Upper lobe of right lung (tissue), 1 donor: Measurements from ENCODE around the gene PLEKHH3. TPM values are rescaled to one million over a fixed set of nuclear protein-coding genes. Genes with fewer than 3 reads are reported as not detected.
A peak's percentile ranks its signal among the peaks of the same experiment; 100 is the strongest.

Experiments used
- ATAC-seq: fragments of 200-7000 bp; cut with Tn5 transposase; one replicate; pipeline ENCODE4 v1.9.1; 2020; ENCODE audit warnings: mild to moderate bottlenecking, moderate library complexity
- DNase-seq: peaks from one replicate; pipeline ENCODE4 v3.0.0-alpha.2; 2020
- H3K27ac ChIP-seq: fragments of 200-600 bp; one replicate; pipeline ENCODE4 v1.8.0; 2022
- H3K27me3 ChIP-seq: fragments of 200-600 bp; one replicate; pipeline ENCODE4 v1.8.0; 2022; ENCODE audit warnings: mild to moderate bottlenecking
- H3K36me3 ChIP-seq: fragments of 200-600 bp; one replicate; pipeline ENCODE4 v1.8.0; 2022
- H3K4me1 ChIP-seq: fragments of 200-600 bp; one replicate; pipeline ENCODE4 v1.8.0; 2022
- H3K4me3 ChIP-seq: fragments of 200-600 bp; one replicate; pipeline ENCODE4 v1.8.0; 2022; ENCODE audit warnings: mild to moderate bottlenecking
- H3K9me3 ChIP-seq: fragments of 200-600 bp; one replicate; pipeline ENCODE4 v1.8.0; 2022
- intact Hi-C: fragments of 100-400 bp; cut with DNase I; formaldehyde crosslinking; loops from one replicate; pipeline ENCODE4 v1.11.0; 2022
- total RNA-seq: library from RNA; stranded (reverse); fragmentation: NEBNext Ultra II Directional; extraction: Animal tissue kit (Norgen Biotek cat#: 25700); gene quantifications from one replicate; pipeline ENCODE4 v1.2.1, GENCODE V29; 2021
- TF ChIP-seq, protein P1 (sequence below): fragments of 200-600 bp; IDR thresholded peaks from one replicate; pipeline ENCODE4 v1.8.0; 2022; ENCODE audit warnings: antibody characterized with exemption
- donor health status: DM: no; HTN: yes; CAD: no; lungs with severe emphysema.

Gene PLEKHH3
- total RNA-seq, 1 donor from 2014 or later = 26.4 TPM

DNA sequence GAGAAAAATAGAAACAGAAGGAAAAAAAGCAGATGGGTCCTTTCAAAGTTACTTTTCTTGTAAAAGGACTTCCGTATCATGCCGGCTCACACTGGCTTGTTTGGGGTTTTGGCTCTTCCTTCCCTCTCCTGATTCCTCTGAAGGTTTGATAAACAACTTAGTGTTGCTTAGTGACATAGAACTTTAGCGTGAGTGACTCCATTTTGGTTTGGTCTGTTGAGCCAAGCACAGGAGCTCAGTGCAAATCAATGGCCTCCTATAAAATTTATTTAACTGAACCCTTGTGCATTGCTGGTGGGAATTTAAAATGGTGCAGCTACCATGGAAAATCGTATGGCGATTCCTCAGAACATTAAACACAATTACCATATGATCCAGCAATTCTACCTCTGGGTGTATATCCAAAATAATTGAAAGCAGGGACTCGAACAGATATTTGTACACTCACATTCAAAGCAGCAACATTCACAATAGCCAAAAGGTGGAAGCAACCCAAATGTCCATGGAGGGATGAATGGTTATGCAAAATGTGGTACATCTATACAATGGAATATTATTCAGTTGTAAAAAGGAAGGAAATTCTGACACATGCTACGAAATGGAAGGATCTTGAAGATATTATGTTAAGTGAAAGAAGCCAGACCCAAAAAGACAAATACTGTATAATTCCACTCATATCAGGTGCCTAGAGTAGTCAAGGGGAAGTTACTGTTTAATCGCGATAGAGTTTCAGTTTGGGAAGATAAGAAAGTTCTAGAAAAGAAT, 18.8 kb downstream of the PLEKHH3 start:
- H3K27me3 ChIP-seq = no peaks in the 10 kb centered on the region
- H3K4me1 ChIP-seq = peaks cover 20% of the 10 kb centered on the region
- DNase-seq (no peak), ATAC-seq (no peak)
- peaks cover 8% of the 10 kb centered on the region for H3K36me3 ChIP-seq
- H3K9me3 ChIP-seq = no peaks in the 10 kb centered on the region
- TF ChIP-seq, protein P1, sequence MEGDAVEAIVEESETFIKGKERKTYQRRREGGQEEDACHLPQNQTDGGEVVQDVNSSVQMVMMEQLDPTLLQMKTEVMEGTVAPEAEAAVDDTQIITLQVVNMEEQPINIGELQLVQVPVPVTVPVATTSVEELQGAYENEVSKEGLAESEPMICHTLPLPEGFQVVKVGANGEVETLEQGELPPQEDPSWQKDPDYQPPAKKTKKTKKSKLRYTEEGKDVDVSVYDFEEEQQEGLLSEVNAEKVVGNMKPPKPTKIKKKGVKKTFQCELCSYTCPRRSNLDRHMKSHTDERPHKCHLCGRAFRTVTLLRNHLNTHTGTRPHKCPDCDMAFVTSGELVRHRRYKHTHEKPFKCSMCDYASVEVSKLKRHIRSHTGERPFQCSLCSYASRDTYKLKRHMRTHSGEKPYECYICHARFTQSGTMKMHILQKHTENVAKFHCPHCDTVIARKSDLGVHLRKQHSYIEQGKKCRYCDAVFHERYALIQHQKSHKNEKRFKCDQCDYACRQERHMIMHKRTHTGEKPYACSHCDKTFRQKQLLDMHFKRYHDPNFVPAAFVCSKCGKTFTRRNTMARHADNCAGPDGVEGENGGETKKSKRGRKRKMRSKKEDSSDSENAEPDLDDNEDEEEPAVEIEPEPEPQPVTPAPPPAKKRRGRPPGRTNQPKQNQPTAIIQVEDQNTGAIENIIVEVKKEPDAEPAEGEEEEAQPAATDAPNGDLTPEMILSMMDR = no peak
- H3K4me3 ChIP-seq = no peak overlapping the region
- intact Hi-C loops = no loop called here
- no peak overlapping the region for H3K27ac ChIP-seq

GRCh38 chr17:42655528-42655927, 21.3 kb downstream of the PLEKHH3 start:
- intact Hi-C loops = no loop called here
- Histone ChIP-seq H3K4me1 (peaks cover 19% of the 10 kb centered on the region), H3K4me3 (no peak overlapping the region), H3K27ac (no peak overlapping the region), H3K9me3 (no peaks in the 10 kb centered on the region), H3K27me3 (no peaks in the 10 kb centered on the region), H3K36me3 (no peaks in the 10 kb centered on the region)
- DNase-seq = no peak
- no peak for ATAC-seq
- TF ChIP-seq, protein P1 = no peak

GRCh38 chr17:42653179-42654124, 23.3 kb downstream of the PLEKHH3 start:
- no peaks in the 10 kb centered on the region for H3K27me3 ChIP-seq
- intact Hi-C loops = no loop called here
- TF ChIP-seq, protein P1 = no peak
- DNase-seq = no peak
- ATAC-seq = peak; percentile 58
- H3K4me3 ChIP-seq = peak overlapping the region; percentile 36
- no peaks in the 10 kb centered on the region for H3K36me3 ChIP-seq
- peaks cover 10% of the 10 kb centered on the region for H3K4me1 ChIP-seq
- H3K27ac ChIP-seq = peak overlapping the region; percentile 76
- H3K9me3 ChIP-seq = no peaks in the 10 kb centered on the region

DNA sequence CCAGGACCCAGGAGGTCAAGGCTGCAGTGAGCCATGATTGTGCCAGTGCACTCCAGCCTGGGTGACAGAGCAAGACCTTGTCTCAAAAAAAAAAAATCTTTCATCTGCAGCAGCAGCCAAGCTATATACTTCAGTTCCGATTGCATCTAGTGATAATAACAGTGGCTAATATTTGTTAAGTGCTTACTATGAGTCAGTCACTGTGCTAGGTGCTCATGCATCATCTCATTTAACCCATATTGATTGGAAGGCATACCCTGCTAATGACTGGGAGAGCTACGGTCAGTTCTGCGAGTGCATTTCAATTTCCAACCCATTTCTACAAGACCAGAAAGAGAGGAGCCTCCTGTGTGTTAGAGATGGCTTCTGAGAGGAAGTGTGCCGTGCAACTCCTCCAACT, 25.4 kb downstream of the PLEKHH3 start:
- no peaks in the 10 kb centered on the region for H3K27me3 ChIP-seq
- ATAC-seq = no peak
- intact Hi-C loops = no loop called here
- no peaks in the 10 kb centered on the region for H3K36me3 ChIP-seq
- no peak overlapping the region for H3K27ac ChIP-seq
- no peaks in the 10 kb centered on the region for H3K9me3 ChIP-seq
- DNase-seq = no peak
- no peak overlapping the region for H3K4me3 ChIP-seq
- peaks cover 10% of the 10 kb centered on the region for H3K4me1 ChIP-seq
- TF ChIP-seq, protein P1 = no peak

DNA sequence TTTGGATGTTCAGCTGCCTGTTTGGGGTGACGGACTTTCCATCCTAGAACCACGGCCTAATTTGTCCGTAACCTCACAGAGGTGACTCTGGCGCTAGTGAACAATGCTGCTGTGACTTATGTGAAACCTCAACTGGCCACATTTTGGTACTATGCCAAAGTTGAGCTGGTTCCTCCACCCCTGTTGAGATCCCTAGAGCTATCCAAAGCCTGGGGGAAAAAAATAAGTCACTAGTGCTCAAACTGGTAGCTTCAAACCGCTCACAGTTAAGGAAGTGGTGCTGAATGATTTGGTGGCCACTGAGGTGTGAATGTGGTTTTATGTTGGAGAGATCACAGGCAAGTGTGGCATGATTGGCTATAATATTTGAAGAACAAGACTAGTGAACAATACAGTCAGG, 29.0 kb downstream of the PLEKHH3 start:
- Histone ChIP-seq H3K9me3 (no peaks in the 10 kb centered on the region), H3K36me3 (no peaks in the 10 kb centered on the region), H3K4me1 (no peaks in the 10 kb centered on the region), H3K27ac (no peak overlapping the region), H3K4me3 (no peak overlapping the region), H3K27me3 (no peaks in the 10 kb centered on the region)
- no peak for ATAC-seq
- DNase-seq = no peak
- TF ChIP-seq, protein P1 = no peak
- intact Hi-C loops = no loop called here
